NCI-H1436 (cell line): ENCODE measurements around the gene ZCCHC13.
A peak's percentile ranks its signal among the peaks of the same experiment; 100 is the strongest.
"Not testable (repeated sequence)": the region's sequence is repeated elsewhere in the genome, so short reads cannot be mapped to it uniquely, and the experiment has no call there.

ENCODE experiments used
- DNase-seq: peaks from one replicate; lab custom pipeline; 2025; lab: John Stamatoyannopoulos, UW

ZCCHC13 gene

GRCh38 chrX:74304016-74304415, at the start of gene ZCCHC13:
Gene ZCCHC13 (plus strand): TSS chrX:74304180. CDS start chrX:74304267, 87 bp downstream.
- no peak for DNase-seq

GRCh38 chrX:74258111-74258510, 45.9 kb upstream of the ZCCHC13 start:
- not testable (repeated sequence) for DNase-seq

- DNase-seq = no peak
Observed at GRCh38 chrX:74259885-74260491, 44.0 kb upstream of the ZCCHC13 start.

GRCh38 chrX:74262452-74263209, 41.3 kb upstream of the ZCCHC13 start:
- no peak for DNase-seq

- DNase-seq = no peak
Observed at GRCh38 chrX:74270393-74270792, 33.6 kb upstream of the ZCCHC13 start.

- no peak for DNase-seq
Observed at GRCh38 chrX:74272230-74272629, 31.8 kb upstream of the ZCCHC13 start.

GRCh38 chrX:74274516-74274915, 29.5 kb upstream of the ZCCHC13 start:
- DNase-seq = no peak

- no peak for DNase-seq
Observed at GRCh38 chrX:74277320-74277719, 26.7 kb upstream of the ZCCHC13 start.

GRCh38 chrX:74277846-74278245, 26.1 kb upstream of the ZCCHC13 start:
- no peak for DNase-seq

- DNase-seq = no peak
Observed at GRCh38 chrX:74280759-74281158, 23.2 kb upstream of the ZCCHC13 start.

- DNase-seq = no peak
Observed at GRCh38 chrX:74284391-74284952, 19.5 kb upstream of the ZCCHC13 start.

- DNase-seq = no peak
Observed at GRCh38 chrX:74286950-74287740, 16.8 kb upstream of the ZCCHC13 start.

- no peak for DNase-seq
Observed at GRCh38 chrX:74291577-74291963, 12.4 kb upstream of the ZCCHC13 start.

GRCh38 chrX:74291964-74292807, 11.8 kb upstream of the ZCCHC13 start:
- peak; percentile 91 for DNase-seq

- DNase-seq = no peak
Observed at GRCh38 chrX:74292808-74293123, 11.2 kb upstream of the ZCCHC13 start.

- peak; percentile 73 for DNase-seq
Observed at GRCh38 chrX:74293343-74293946, 10.5 kb upstream of the ZCCHC13 start.

GRCh38 chrX:74295101-74295500, 8.9 kb upstream of the ZCCHC13 start:
- no peak for DNase-seq

GRCh38 chrX:74297766-74298165, 6.2 kb upstream of the ZCCHC13 start:
- no peak for DNase-seq

GRCh38 chrX:74300869-74301268, 3.1 kb upstream of the ZCCHC13 start:
- no peak for DNase-seq

GRCh38 chrX:74318672-74319071, 14.7 kb downstream of the ZCCHC13 start:
- no peak for DNase-seq

GRCh38 chrX:74319321-74319720, 15.3 kb downstream of the ZCCHC13 start:
- DNase-seq = not testable (repeated sequence)
